ENCODE measurements around the gene ABR.

The ABR gene

DNA sequence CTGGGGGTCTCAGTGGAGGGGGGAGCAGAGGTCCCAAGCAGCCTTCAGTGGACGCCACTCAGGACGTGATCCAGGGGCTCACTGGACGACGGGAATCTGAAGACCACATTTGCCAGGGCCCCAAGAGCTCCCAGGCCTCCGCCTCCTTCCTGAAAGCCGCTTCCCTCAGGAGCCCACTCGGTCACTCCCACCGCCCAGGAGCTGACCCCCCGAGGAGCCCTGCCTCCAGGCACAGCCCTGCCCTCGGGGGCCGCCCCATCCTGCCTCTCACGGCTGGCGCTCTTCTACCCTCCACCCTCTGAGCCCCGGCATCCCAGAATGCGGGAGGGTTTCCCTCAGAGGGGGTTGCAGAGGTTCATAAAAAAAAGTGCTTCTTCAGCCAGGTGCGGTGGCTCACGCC lies 158.6 kb downstream of the ABR start:
- TF ChIP-seq PAX5 (IDR thresholded peaks at IDR 0.05; ENCODE audit: insufficient read depth, low read length, severe bottlenecking) (no peak), SPI1 (IDR thresholded peaks at IDR 0.05; ENCODE audit: low read depth, low read length) (no peak), TAF1 (IDR thresholded peaks at IDR 0.05; ENCODE audit: low read depth, low read length) (no peak), POU2F2 (IDR thresholded peaks at IDR 0.05; ENCODE audit: low read depth, low read length) (no peak), POLR2AphosphoS5 (IDR thresholded peaks at IDR 0.05; ENCODE audit: low read depth, low read length) (no peak), POLR2A (IDR thresholded peaks at IDR 0.05; ENCODE audit: low read depth, low read length) (no peak)
- DNase-seq (ENCODE audit: insufficient read length, low spot score) (no peak), FAIRE-seq (no peak)

DNA sequence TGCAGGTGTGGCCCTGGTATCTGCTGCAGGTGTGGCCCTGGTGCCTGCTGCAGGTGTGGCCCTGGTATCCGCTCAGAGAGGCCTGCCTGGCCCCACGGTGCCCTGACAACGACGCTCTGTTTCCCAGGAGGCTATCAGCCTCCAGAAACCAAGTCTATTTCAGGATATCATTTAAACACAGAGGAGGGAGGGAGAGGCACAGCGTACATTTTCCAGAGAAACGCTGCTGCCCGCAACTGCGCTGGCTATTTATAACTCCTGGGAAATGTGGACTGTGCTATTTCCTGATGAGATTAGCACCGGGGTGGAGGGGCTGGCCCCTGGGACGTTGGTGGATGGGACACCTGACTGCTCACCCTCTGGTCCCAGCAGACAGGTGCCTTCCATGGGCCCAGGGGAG lies 160.3 kb downstream of the ABR start:
- DNase-seq (ENCODE audit: insufficient read length, low spot score) (no peak), FAIRE-seq (no peak)
- TF ChIP-seq POLR2AphosphoS5 (IDR thresholded peaks at IDR 0.05; ENCODE audit: low read depth, low read length) (no peak), POU2F2 (IDR thresholded peaks at IDR 0.05; ENCODE audit: low read depth, low read length) (no peak), POLR2A (IDR thresholded peaks at IDR 0.05; ENCODE audit: low read depth, low read length) (no peak), TAF1 (IDR thresholded peaks at IDR 0.05; ENCODE audit: low read depth, low read length) (no peak), SPI1 (IDR thresholded peaks at IDR 0.05; ENCODE audit: low read depth, low read length) (no peak), PAX5 (IDR thresholded peaks at IDR 0.05; ENCODE audit: insufficient read depth, low read length, severe bottlenecking) (no peak)

DNA sequence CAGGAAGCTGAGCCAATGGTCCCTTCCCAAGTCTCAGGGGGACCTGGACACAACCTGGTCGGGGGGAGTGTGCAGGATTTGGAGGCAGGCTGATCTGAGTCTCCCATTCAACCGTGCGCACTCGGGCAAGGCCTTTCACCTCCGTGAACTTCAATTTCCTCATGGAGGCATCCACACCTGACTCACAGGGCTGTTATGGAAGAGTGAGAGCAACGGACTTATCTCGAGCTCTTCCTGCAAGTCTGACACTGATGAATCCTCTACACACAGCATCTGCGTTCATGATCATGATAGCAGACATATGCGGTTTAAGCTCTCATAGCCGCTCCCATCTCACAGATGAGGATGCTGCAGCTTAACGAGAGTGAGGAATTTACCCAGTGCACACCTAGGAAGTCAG lies 161.2 kb downstream of the ABR start:
- TF ChIP-seq POU2F2 (IDR thresholded peaks at IDR 0.05; ENCODE audit: low read depth, low read length) (no peak), SPI1 (IDR thresholded peaks at IDR 0.05; ENCODE audit: low read depth, low read length) (no peak), POLR2A (IDR thresholded peaks at IDR 0.05; ENCODE audit: low read depth, low read length) (no peak), POLR2AphosphoS5 (IDR thresholded peaks at IDR 0.05; ENCODE audit: low read depth, low read length) (no peak), PAX5 (IDR thresholded peaks at IDR 0.05; ENCODE audit: insufficient read depth, low read length, severe bottlenecking) (no peak), TAF1 (IDR thresholded peaks at IDR 0.05; ENCODE audit: low read depth, low read length) (no peak)
- no peak for FAIRE-seq
- no peak for DNase-seq (ENCODE audit: insufficient read length, low spot score)

DNA sequence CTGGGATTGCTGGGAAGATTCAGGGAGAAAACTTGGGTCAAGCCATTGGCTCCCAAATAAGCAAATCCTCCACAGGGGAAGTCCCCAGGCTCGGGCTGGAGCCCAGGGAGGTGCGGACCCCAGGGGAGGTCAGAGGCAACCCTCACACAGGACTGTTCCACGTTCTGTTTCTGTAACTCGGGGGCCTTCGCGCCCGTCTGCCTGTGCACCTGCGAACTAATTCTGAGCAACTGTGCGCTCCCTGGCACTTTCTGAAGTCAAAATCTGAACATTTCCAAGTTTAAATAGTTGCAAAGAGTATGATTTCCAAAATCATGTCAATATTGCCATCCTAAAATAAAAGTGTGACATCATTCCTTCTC lies 166.1 kb downstream of the ABR start:
- no peak for TF ChIP-seq TAF1 (IDR thresholded peaks at IDR 0.05; ENCODE audit: low read depth, low read length)
- no peak for TF ChIP-seq POLR2A (IDR thresholded peaks at IDR 0.05; ENCODE audit: low read depth, low read length)
- TF ChIP-seq POU2F2 (IDR thresholded peaks at IDR 0.05; ENCODE audit: low read depth, low read length) = no peak
- TF ChIP-seq POLR2AphosphoS5 (IDR thresholded peaks at IDR 0.05; ENCODE audit: low read depth, low read length) = no peak
- no peak for TF ChIP-seq PAX5 (IDR thresholded peaks at IDR 0.05; ENCODE audit: insufficient read depth, low read length, severe bottlenecking)
- no peak for TF ChIP-seq SPI1 (IDR thresholded peaks at IDR 0.05; ENCODE audit: low read depth, low read length)
- DNase-seq (ENCODE audit: insufficient read length, low spot score) (no peak), FAIRE-seq (no peak)

DNA sequence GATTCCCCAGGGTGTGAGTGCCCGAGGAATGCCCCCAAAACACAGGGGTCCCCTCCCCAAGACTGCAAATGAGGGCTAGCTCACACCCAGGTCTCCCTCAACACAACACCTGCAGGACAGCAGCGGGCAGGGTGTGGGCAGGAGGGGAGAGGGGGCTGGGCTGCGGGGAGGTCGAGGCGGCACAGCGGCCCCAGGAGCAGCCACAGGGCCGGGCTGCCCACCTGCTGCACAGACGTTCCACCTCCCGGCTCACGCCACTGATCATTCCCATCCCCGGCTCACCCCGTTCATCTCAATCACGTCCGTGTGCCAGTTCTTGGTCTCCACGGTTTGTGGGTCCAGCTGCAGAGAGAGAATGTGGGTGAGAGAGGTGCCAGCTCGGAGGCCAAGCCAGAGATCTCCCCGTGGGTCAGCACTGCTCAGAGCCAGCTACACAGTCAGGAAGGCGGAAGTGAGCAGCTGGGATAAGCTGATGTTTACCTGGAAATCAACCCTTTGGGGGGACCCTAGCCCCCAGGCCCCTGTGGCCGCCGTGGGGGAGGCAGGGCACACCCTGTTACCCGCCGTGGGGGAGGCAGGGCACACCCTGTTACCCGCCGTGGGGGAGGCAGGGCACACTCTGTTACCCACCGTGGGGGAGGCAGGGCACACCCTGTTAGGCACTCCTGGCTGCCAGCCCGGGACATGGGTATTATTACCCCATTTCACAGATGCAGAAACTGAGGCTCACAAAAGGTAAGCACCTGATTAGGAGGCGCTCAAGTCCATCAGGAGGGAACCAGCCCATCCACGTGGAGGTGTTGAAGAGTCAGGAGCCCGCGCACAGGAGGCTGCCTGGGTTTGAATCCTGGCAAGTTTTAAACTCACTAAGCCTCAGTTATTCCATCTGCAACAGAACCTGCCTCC lies 166.7 kb downstream of the ABR start:
- DNase-seq (ENCODE audit: insufficient read length, low spot score) (no peak), FAIRE-seq (no peak)
- no peak for TF ChIP-seq SPI1 (IDR thresholded peaks at IDR 0.05; ENCODE audit: low read depth, low read length)
- no peak for TF ChIP-seq TAF1 (IDR thresholded peaks at IDR 0.05; ENCODE audit: low read depth, low read length)

DNA sequence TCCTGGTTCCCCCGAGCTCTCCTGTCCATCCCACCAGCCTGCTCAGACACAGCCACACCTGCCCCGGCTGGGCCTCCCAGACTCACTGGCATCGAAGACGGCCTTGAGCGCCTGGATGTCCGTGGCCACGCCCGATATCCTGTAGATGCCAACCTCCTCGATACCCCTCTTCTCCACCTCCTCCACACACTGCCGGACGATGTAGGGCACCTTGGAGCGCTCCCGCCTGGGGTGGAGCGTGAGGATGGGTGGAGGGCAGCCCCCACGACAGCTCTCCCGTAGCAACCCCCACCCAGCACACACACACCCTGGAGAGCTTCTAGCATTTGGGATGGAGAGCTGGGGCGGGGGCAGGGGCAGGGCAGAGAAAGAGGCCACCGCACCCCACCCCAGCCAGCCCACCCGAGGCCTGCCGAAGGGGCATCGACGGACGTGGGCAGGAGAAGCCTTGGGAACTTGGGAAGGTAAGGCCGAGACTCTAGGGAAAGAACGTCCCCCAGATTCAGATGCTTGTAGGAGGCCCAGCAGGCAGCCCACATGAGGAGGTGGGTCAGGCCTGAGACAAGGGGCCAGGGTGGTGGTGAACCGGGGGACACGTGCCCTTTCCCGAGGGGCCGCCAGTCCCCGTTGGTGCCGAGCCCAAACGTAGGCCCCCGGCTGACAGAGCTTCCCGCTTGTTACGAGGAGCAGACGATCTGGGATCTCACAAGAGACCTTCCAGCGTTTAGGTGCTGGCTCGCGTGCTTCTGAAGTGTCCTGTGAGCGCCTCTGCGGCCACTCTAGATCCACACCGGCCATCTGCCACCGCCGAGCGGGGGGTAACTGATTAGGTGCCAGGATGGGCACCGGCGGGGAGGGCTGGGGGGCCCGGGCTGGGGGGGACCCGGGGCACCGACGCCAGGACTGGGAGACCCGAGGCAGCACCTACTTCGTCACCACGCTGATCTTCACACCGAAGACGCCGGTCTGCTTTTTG lies 167.7 kb downstream of the ABR start:
- DNase-seq (ENCODE audit: insufficient read length, low spot score) (no peak), FAIRE-seq (no peak)
- no peak for TF ChIP-seq POU2F2 (IDR thresholded peaks at IDR 0.05; ENCODE audit: low read depth, low read length)
- no peak for TF ChIP-seq POLR2A (IDR thresholded peaks at IDR 0.05; ENCODE audit: low read depth, low read length)
- no peak for TF ChIP-seq TAF1 (IDR thresholded peaks at IDR 0.05; ENCODE audit: low read depth, low read length)
- TF ChIP-seq SPI1 (IDR thresholded peaks at IDR 0.05; ENCODE audit: low read depth, low read length) = no peak
- no peak for TF ChIP-seq POLR2AphosphoS5 (IDR thresholded peaks at IDR 0.05; ENCODE audit: low read depth, low read length)
- TF ChIP-seq PAX5 (IDR thresholded peaks at IDR 0.05; ENCODE audit: insufficient read depth, low read length, severe bottlenecking) = no peak

DNA sequence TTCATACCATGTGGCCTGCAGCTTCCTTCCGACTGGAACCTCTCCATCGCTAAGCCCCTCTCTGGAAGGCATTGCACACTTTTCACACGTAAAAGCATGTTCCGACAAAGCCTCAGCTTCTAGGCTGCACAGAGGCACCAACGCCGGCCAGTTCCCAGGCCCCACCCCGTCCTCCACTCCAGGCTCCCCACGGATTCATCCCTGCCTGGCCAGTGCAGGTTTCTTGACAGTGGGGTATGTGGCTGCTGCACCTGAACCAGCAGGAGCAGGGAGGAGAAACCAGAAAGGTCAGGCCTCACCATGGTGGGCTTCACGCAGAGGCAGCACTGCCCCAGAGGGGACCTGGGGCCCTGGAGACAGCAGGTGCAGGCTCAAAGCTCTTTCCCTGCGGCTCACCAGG lies 168.6 kb downstream of the ABR start:
- no peak for DNase-seq (ENCODE audit: insufficient read length, low spot score)
- no peak for FAIRE-seq
- TF ChIP-seq SPI1 (IDR thresholded peaks at IDR 0.05; ENCODE audit: low read depth, low read length) (no peak), PAX5 (IDR thresholded peaks at IDR 0.05; ENCODE audit: insufficient read depth, low read length, severe bottlenecking) (no peak), POLR2A (IDR thresholded peaks at IDR 0.05; ENCODE audit: low read depth, low read length) (no peak), TAF1 (IDR thresholded peaks at IDR 0.05; ENCODE audit: low read depth, low read length) (no peak), POLR2AphosphoS5 (IDR thresholded peaks at IDR 0.05; ENCODE audit: low read depth, low read length) (no peak), POU2F2 (IDR thresholded peaks at IDR 0.05; ENCODE audit: low read depth, low read length) (no peak)

DNA sequence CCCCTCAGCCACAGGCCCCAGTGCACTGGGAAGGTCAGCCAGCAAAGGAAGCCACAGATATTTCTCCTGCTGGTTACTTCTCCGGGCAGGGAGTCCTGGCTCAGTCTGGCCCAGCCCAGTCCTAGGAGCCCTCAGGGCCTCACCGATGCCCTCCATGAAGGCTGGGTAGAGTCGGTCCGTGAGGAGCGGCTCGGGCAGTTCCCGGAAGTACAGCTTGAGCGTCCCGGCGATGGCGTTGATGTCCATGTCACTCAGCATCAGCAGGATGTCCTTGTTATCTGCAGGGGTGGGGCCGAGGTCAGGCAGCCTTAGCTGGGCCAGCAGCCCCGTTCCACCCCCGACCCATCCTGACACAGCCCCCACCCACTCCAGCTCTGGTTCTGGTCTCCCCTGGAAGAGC lies 169.2 kb downstream of the ABR start:
- DNase-seq (ENCODE audit: insufficient read length, low spot score) (no peak), FAIRE-seq (no peak)
- TF ChIP-seq PAX5 (IDR thresholded peaks at IDR 0.05; ENCODE audit: insufficient read depth, low read length, severe bottlenecking) (no peak), POLR2A (IDR thresholded peaks at IDR 0.05; ENCODE audit: low read depth, low read length) (no peak), POLR2AphosphoS5 (IDR thresholded peaks at IDR 0.05; ENCODE audit: low read depth, low read length) (no peak), POU2F2 (IDR thresholded peaks at IDR 0.05; ENCODE audit: low read depth, low read length) (no peak), SPI1 (IDR thresholded peaks at IDR 0.05; ENCODE audit: low read depth, low read length) (no peak), TAF1 (IDR thresholded peaks at IDR 0.05; ENCODE audit: low read depth, low read length) (no peak)

DNA sequence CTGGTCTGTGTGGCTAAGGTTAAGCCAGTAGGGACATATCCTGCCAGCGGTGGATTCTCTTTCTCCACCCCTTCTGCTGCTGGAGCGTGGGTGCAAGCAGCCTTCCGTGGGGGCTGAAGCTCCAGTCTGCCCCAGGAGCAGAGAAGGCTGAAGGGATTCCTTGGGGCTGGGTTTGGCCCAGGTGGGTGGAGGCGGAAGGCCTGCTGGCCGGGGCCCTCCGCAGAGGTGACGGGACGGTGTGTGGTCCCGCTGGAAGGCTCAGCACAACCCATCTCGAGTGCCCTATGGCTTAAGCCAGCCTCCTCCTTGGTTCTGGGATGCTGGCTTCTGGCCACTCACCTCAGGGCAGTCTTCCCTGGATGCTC lies 169.7 kb downstream of the ABR start:
- TF ChIP-seq POU2F2 (IDR thresholded peaks at IDR 0.05; ENCODE audit: low read depth, low read length) (no peak), POLR2A (IDR thresholded peaks at IDR 0.05; ENCODE audit: low read depth, low read length) (no peak), POLR2AphosphoS5 (IDR thresholded peaks at IDR 0.05; ENCODE audit: low read depth, low read length) (no peak), TAF1 (IDR thresholded peaks at IDR 0.05; ENCODE audit: low read depth, low read length) (no peak), SPI1 (IDR thresholded peaks at IDR 0.05; ENCODE audit: low read depth, low read length) (no peak), PAX5 (IDR thresholded peaks at IDR 0.05; ENCODE audit: insufficient read depth, low read length, severe bottlenecking) (no peak)
- DNase-seq (ENCODE audit: insufficient read length, low spot score) (no peak), FAIRE-seq (no peak)

All from GM12891 (cell line).